Stimulated activated CD8-positive, alpha-beta memory T cell treated with anti-CD3 and anti-CD28 coated beads, Interleukin-4, amount 100 ng/mL, for 24 hours (primary cell): ENCODE measurements around the gene SLC35F3.
"Not testable (repeated sequence)": the region's sequence is repeated elsewhere in the genome, so short reads cannot be mapped to it uniquely, and the experiment has no call there.

ENCODE experiments used
- DNase-seq: peaks from one replicate; pipeline ENCODE4 v3.0.0-alpha.2; 2020; ENCODE audit warnings: low read depth

Gene SLC35F3

DNA sequence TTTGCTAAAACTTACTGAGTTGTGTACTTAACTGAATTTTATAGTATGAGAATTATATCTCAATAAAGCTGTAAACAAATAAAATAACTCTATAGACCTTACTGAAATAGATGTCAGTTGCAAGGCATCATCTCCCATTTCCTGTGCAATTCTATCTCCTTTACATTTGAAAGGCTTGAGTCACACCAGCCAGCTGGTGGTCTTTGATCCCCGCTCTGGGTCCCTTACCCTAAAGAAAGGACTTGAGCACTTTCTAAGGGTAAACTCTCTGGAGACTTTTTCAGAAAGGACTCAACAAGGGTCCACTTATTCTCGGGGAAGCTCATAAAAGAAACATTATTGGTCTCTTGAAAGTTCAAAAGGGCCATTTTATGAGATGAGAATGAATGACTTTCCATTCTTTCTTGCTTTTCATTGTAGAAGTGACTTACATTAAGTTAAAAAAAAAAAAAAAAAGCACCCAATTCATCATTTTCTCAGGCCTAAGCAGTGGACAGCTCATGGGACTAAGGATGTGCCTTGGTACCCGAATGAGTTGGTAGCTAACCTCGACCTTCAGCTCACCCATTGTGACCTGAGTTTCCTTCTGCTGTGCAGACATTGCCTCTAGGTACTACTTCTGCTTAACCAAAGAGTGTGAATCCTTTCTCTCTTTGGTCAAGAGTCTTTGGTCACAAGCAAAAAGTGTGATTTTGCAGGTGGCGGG is 321.8 kb downstream of the SLC35F3 start:
- DNase-seq, result no peak

GRCh38 chr1:234226819-234227165 is 322.3 kb downstream of the SLC35F3 start:
- no peak for DNase-seq

GRCh38 chr1:234229581-234230387 is 325.3 kb downstream of the SLC35F3 start:
- no peak for DNase-seq

DNA sequence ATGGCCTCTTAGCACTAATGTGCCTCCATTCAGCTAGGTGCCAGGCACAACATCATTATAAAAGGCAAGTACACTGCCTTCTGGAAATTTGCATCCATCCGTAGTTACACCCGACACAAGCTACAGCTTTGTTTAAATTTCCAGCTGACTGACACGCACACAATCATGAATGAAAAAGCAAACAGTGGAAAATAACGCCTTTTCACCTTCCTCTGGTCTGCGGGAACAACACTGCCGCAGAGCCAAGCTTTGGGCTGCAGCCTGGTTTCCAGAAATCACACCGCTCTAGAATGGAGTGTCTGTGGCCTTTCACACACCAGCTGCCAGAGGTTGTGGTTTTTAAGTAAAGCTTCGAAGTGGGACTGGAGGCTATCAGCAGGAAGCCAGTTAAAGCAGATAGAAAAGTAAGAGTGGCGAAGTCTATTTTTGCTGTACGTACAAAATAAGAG is 326.0 kb downstream of the SLC35F3 start:
- DNase-seq, result no peak

DNA sequence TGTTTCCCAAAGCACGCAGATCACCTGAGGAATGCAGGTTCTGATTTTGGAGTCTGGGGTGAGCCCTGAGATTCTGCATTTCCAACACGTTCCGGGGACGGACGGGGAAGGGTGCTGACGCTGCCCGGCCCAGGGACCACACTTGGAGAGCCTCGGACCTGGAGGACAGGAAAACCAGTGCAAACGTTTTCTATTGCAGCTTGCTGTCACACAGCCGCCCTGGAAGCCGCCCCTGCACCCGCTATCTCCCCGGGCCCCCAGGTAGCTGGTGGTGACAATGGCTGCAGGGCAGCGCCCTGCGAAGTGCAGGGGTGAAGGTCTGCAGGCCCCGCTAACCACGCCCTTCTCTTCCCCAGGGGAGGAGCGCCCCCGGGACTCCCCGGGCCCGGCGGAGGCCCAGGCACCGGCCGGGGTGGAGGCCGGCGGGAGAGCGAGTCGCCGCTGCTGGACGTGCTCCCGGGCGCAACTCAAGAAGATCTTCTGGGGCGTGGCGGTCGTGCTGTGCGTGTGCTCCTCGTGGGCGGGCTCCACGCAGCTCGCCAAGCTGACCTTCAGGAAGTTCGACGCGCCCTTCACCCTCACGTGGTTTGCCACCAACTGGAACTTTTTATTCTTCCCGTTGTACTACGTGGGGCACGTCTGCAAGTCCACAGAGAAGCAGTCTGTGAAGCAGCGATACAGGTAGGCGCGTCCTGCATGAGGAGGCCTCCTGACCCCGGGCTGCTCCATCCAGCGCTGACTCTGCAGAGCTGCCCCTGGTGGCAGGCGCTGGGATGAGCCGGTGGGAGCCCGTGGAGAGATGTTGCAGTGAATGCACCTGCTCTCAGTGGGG is 326.8 kb downstream of the SLC35F3 start:
- no peak for DNase-seq

DNA sequence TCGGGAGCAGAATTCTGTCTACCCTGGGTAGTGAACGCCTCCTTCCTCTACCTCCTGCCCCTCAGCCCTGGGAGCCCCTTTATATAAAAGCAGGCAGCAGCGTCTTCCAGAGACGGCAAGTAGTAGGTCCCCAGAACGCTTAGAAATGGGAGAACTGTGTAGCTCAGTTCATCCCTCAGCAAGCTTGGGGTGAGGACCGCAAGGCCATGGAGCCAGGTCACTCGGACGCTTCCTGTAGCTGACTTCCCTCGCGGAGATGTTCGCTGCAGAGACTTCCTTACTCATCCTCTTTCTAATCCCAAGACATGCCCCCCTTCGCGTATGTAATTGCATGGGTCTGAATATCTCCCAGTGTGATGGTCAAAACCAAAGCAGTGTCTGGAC is 327.4 kb downstream of the SLC35F3 start:
- DNase-seq, result no peak

GRCh38 chr1:234234199-234234598 is 329.7 kb downstream of the SLC35F3 start:
- no peak for DNase-seq

DNA sequence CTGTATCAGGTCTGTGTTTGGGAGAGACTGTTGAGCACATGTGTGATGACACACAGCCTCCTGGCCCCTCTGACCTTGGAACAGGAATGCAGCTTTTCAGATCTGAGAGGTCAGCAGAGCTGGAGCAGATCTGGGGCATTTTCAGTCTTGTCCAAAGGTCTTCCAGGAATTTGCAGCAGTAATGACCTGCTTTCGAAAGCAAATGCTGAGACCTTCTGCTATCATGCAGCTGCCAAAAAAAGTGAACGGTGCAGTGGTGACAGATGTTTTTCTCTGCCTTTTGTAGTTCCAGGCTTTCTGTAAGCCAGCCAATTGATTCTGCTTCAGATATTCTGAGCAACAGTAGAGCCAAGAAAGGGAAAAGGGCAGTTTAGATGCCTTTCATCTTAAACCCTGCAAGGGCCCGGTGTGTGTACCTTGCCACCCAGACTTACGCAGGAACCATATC is 331.0 kb downstream of the SLC35F3 start:
- no peak for DNase-seq

DNA sequence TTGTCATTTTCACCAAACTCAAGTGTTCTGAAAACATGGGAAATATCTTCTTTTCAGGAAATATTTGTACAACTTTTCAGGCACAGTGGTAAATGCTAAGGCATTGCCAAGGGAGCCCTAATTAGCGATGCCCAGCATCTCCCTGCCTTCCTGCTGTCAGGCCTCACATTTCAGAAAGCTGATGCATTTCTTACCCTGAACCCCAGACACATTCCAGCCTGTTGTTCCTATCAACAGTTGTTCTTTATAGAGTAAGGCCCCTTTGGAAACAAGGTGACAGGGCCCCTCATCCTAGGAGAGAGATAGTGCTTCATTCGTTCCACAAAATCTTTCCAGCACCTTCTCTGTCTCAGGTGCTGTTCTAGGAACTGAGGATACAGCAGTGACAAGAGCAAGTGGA is 332.9 kb downstream of the SLC35F3 start:
- DNase-seq, result no peak

DNA sequence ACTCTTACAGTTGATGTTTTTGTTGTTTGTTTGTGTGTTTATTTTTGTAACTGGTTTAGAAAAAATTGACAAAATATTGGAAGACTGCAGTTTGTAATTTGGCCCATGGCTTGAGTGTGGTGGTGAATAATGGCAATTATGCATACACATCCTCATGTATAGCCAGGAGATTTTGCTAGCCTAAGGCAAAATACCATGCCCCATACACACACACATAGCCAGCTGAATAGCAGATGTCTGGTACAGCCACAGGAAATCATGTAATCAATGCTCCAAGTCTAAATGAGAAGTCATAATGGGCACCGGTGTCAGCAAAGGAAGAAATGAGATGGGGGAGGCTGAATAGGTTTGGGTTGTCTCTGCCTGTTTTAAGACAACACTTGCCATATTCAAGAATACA is 333.6 kb downstream of the SLC35F3 start:
- DNase-seq, result no peak

- no peak for DNase-seq
These were observed 335.0 kb downstream of the SLC35F3 start for GRCh38 chr1:234239515-234239914.

DNA sequence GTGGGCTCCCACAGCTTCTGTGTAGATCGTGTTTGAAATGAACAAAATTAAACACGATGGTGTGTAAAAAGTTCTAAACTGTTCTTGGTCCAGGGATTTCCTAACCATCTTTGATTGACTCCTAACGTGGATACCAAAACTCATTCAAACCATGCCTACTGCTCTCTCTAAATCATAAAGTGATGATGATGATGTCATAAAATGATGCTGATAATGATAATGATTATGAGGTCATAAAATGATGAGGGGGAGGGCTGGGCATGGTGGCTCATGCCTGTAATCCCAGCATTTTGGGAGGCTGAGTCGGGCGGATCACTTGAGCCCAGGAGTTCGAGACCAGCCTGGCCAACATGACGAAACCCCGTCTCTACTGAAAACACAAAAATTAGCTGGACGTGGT is 335.5 kb downstream of the SLC35F3 start:
- DNase-seq, result no peak

- DNase-seq, result no peak
These were observed 336.2 kb downstream of the SLC35F3 start for GRCh38 chr1:234240680-234241079.

- no peak for DNase-seq
These were observed 337.5 kb downstream of the SLC35F3 start for GRCh38 chr1:234241941-234242490.

DNA sequence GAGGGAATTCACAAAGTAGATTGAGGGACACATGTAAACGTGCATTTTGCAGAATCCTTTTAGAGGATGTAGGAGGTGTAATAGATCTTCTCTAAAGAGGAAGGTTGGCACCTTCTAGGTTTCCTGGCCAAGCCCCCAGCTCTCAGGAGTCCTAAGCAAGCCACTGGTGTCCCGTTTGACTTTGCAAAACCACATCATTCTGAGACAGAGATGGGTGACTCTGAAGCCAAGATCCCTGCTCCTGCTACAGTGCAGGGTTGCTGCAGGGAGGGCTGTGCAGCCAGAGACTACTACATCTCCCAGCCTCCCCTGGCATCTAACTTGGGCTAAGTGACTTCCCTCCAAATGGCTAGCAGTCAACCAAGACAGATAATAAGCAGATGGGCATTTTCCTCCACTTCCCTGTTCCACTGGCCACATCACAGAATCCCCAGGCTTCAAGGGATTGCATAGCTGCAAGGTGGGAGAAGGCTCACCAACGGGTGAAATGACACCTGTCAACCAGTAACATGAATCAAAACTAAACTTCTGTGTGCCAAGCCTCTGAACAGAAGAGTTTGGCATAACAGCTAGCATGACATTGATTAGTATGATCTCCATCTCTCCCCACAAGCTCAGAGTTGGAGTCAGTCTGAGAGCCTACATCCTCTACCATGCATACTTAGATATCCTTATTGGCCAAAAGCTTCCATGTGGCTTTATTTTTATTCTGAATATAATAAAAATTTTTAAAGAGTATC is 339.2 kb downstream of the SLC35F3 start:
- no peak for DNase-seq

GRCh38 chr1:234244482-234244881 is 340.0 kb downstream of the SLC35F3 start:
- DNase-seq, result no peak

DNA sequence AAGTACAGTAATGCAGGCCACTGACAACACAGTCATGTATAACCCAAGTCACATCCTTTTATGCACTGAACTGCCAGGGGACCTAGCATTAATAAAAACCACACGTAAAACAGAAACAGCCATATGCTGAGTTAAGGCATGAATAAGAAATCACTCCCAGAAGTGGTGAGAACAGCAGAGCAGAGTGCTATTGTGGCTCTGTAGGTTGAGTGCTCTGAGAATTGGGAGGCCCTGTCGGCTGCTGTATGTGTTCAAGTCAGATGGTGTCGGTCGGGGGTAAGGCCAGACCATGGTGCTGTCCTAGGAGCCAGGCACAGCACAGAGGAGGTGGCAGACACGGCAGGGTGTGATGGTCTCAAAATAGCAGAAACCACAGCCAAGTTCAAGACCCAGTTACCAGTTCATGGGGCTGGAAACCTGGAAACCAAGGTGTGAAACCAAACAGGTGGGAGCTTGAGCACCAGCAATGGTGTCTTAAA is 342.2 kb downstream of the SLC35F3 start:
- no peak for DNase-seq

- not testable (repeated sequence) for DNase-seq
These were observed 343.3 kb downstream of the SLC35F3 start for GRCh38 chr1:234247746-234248145.

GRCh38 chr1:234250747-234251146 is 346.3 kb downstream of the SLC35F3 start:
- DNase-seq, result no peak

DNA sequence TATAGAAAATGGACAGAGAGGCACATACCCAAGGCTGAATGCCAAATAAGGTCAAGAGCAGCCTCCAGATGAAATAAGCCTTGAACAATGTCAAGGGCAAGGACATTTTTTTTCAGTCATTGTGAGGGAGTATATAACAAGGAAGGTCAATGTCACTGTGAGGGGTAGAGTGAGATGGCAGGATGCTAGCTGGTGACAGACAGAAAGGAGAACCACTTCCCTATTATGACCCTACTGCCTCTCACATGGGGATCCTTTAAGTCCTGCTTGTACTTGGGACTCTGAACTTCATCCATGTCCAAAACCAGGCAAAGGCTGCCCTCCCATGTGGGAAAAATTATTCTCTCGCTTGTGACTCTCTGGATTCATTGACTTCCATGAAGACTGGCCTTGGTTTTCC is 349.3 kb downstream of the SLC35F3 start:
- no peak for DNase-seq

GRCh38 chr1:234256359-234256758 is 351.9 kb downstream of the SLC35F3 start:
- no peak for DNase-seq
